Measurements from ENCODE around the gene SGIP1.

Gene SGIP1

DNA sequence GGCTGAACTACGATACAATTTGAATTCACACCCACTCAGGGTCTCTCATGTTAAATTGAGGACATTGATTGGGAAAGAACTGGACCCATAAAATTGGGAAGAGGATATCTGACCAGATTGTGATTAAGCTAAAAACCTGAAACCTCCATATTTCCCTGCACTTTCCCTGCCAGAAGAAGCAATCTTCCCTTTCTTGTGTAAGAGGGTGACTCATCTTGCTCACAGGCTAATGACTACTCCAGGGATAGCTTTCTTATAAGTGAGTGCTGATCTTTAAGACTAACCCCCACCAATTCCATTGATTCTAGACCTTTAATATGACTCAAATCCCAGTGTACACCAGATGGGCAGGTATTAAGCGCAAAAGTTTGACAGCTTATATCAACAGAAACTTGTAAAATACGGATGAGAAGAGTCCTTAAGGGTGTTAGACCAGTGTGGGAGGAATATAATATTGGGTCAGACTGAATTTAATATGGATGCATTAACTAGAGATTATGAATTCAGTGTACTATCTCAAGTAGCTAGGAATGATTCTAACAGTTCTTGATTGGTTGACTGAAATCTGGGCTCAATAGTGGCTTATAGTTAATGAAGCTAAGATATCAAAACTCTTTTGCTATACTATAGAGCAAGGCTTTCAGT, 12.1 kb upstream of the SGIP1 start:
- Histone ChIP-seq H3K36me3 (ENCODE audit: insufficient read depth) (no peaks in the 10 kb centered on the region), H4K20me1 (ENCODE audit: insufficient read depth) (no peaks in the 10 kb centered on the region), H3K4me2 (no peak overlapping the region), H2AFZ (ENCODE audit: low read depth) (no peak overlapping the region), H3K27me3 (ENCODE audit: insufficient read depth, low read depth) (no peaks in the 10 kb centered on the region), H3K79me2 (ENCODE audit: insufficient read depth, low read depth) (no peaks in the 10 kb centered on the region), H3K4me3 (IDR thresholded peaks at IDR 0.05; ENCODE audit: insufficient read depth, low read depth, low read length) (no peak overlapping the region), H3K9ac (no peak overlapping the region), H3K27ac (no peak overlapping the region), H3K4me1 (ENCODE audit: low read depth, poor library complexity, severe bottlenecking) (no peaks in the 10 kb centered on the region)
- TF ChIP-seq, protein P1, sequence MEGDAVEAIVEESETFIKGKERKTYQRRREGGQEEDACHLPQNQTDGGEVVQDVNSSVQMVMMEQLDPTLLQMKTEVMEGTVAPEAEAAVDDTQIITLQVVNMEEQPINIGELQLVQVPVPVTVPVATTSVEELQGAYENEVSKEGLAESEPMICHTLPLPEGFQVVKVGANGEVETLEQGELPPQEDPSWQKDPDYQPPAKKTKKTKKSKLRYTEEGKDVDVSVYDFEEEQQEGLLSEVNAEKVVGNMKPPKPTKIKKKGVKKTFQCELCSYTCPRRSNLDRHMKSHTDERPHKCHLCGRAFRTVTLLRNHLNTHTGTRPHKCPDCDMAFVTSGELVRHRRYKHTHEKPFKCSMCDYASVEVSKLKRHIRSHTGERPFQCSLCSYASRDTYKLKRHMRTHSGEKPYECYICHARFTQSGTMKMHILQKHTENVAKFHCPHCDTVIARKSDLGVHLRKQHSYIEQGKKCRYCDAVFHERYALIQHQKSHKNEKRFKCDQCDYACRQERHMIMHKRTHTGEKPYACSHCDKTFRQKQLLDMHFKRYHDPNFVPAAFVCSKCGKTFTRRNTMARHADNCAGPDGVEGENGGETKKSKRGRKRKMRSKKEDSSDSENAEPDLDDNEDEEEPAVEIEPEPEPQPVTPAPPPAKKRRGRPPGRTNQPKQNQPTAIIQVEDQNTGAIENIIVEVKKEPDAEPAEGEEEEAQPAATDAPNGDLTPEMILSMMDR (conservative IDR thresholded peaks at IDR 0.05; ENCODE audit: low read depth, low read length) = no peak

DNA sequence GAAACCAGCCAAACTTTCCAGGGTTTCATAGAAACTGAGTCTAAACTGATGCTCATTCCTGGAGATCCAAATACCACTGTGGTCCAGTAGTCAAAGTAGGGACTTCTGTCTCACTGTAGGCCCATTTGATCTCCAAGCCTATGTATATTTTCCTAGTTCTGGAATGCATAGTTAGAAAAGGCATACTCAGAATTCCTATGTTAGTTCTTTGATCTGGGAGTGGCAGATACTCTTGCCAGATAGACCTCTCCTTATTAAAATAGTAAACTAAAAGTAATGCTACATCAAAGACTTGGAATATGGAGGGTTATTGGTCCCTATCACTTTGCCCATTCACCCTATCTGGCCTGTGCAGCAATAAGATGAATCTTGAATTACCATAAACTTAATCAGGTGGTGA, 10.4 kb upstream of the SGIP1 start:
- H3K9ac ChIP-seq = no peak overlapping the region
- no peak overlapping the region for H3K27ac ChIP-seq
- no peaks in the 10 kb centered on the region for H3K27me3 ChIP-seq (ENCODE audit: insufficient read depth, low read depth)
- H3K4me3 ChIP-seq (IDR thresholded peaks at IDR 0.05; ENCODE audit: insufficient read depth, low read depth, low read length) = no peak overlapping the region
- no peaks in the 10 kb centered on the region for H3K4me1 ChIP-seq (ENCODE audit: low read depth, poor library complexity, severe bottlenecking)
- no peak overlapping the region for H2AFZ ChIP-seq (ENCODE audit: low read depth)
- TF ChIP-seq, protein P1 (conservative IDR thresholded peaks at IDR 0.05; ENCODE audit: low read depth, low read length) = no peak
- H3K79me2 ChIP-seq (ENCODE audit: insufficient read depth, low read depth) = no peaks in the 10 kb centered on the region
- H3K36me3 ChIP-seq (ENCODE audit: insufficient read depth) = no peaks in the 10 kb centered on the region
- no peaks in the 10 kb centered on the region for H4K20me1 ChIP-seq (ENCODE audit: insufficient read depth)
- H3K4me2 ChIP-seq = no peak overlapping the region

DNA sequence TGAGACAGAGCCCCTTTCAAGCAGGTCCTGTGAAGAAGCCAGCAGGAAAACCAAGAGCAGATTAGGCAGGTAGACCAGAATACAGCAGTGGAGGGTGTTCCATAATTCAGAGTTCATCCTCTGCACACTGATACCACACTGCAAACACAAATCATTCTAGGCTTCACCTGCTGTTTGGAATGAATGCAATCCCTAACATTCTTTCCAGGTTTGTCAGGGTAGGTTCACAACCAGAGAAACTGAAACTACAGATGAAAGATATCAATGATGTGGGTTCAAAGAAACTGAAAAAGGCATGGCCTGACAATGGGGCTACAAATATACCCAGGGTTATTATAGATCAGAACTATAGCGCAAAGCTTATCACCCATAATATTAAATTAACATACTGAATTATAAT, 8.9 kb upstream of the SGIP1 start:
- Histone ChIP-seq H3K79me2 (ENCODE audit: insufficient read depth, low read depth) (no peaks in the 10 kb centered on the region), H2AFZ (ENCODE audit: low read depth) (no peak overlapping the region), H4K20me1 (ENCODE audit: insufficient read depth) (no peaks in the 10 kb centered on the region), H3K36me3 (ENCODE audit: insufficient read depth) (no peaks in the 10 kb centered on the region), H3K4me2 (no peak overlapping the region), H3K4me3 (IDR thresholded peaks at IDR 0.05; ENCODE audit: insufficient read depth, low read depth, low read length) (no peak overlapping the region), H3K4me1 (ENCODE audit: low read depth, poor library complexity, severe bottlenecking) (no peaks in the 10 kb centered on the region), H3K27me3 (ENCODE audit: insufficient read depth, low read depth) (no peaks in the 10 kb centered on the region), H3K9ac (no peak overlapping the region), H3K27ac (no peak overlapping the region)
- TF ChIP-seq, protein P1 (conservative IDR thresholded peaks at IDR 0.05; ENCODE audit: low read depth, low read length) = no peak

DNA sequence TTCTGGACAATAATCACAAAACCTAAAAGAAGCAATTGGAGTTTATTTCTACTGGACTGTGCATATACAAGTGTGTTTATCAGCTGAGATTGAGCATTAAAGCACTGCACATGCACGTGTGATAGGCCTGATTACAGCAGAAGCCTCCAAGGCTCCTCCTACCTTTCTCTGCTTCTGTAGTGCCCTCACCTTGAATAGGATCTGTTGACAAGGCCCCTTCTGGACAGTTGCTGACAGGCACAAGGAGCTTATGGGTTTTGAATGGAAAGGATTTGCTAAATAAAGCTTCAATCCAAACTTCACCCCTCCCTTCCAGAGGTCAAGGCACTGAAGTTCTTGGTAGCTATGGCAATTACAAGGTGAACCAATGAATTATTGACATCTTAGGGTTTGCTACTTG, 7.9 kb upstream of the SGIP1 start:
- no peak overlapping the region for H3K4me3 ChIP-seq (IDR thresholded peaks at IDR 0.05; ENCODE audit: insufficient read depth, low read depth, low read length)
- H3K27me3 ChIP-seq (ENCODE audit: insufficient read depth, low read depth) = no peaks in the 10 kb centered on the region
- H3K36me3 ChIP-seq (ENCODE audit: insufficient read depth) = no peaks in the 10 kb centered on the region
- TF ChIP-seq, protein P1 (conservative IDR thresholded peaks at IDR 0.05; ENCODE audit: low read depth, low read length) = no peak
- no peaks in the 10 kb centered on the region for H3K4me1 ChIP-seq (ENCODE audit: low read depth, poor library complexity, severe bottlenecking)
- no peak overlapping the region for H3K27ac ChIP-seq
- H4K20me1 ChIP-seq (ENCODE audit: insufficient read depth) = no peaks in the 10 kb centered on the region
- H3K9ac ChIP-seq = no peak overlapping the region
- no peak overlapping the region for H3K4me2 ChIP-seq
- H2AFZ ChIP-seq (ENCODE audit: low read depth) = no peak overlapping the region
- no peaks in the 10 kb centered on the region for H3K79me2 ChIP-seq (ENCODE audit: insufficient read depth, low read depth)
